WTC11 (cell line): ENCODE measurements around the gene HJURP. TPM values are rescaled to one million over a fixed set of nuclear protein-coding genes. Genes with fewer than 3 reads are reported as not detected.

ENCODE experiments used
- ATAC-seq: fragments of 200-7000 bp; cut with Tn5 transposase; 2 replicates; pipeline ENCODE4 v1.10.0; 2021; ENCODE audit warnings: mild to moderate bottlenecking, moderate library complexity
- CTCF ChIA-PET: fragments of 300-600 bp; sonication (Branson Sonifier 250); formaldehyde crosslinking; loops from one replicate; lab custom pipeline; 2021; ENCODE audit warnings: antibody characterized with exemption; lab: Charles Lee
- POLR2A ChIA-PET: fragments of 350-600 bp; sonication (Branson Sonifier 250); formaldehyde crosslinking; loops from one replicate; lab custom pipeline; 2021; ENCODE audit warnings: antibody characterized with exemption; lab: Charles Lee
- DNase-seq: peaks from one replicate; pipeline ENCODE4 v3.0.0; 2021; ENCODE audit warnings: low spot score
- H3K27ac Mint-ChIP-seq: 2 replicates; pipeline ENCODE4 v1.8.0; 2021; ENCODE audit warnings: mixed read lengths
- H3K27me3 Mint-ChIP-seq: 2 replicates; pipeline ENCODE4 v1.8.0; 2021; ENCODE audit warnings: low read depth, mild to moderate bottlenecking, moderate library complexity, mixed read lengths
- H3K36me3 Mint-ChIP-seq: 2 replicates; pipeline ENCODE4 v1.8.0; 2021; ENCODE audit warnings: mixed read lengths
- H3K4me1 Mint-ChIP-seq: 2 replicates; pipeline ENCODE4 v1.8.0; 2022; ENCODE audit warnings: mixed read lengths
- H3K4me3 Mint-ChIP-seq: 2 replicates; pipeline ENCODE4 v1.8.0; 2021; ENCODE audit warnings: mild to moderate bottlenecking, moderate library complexity, mixed read lengths
- H3K9me3 Mint-ChIP-seq: 2 replicates; pipeline ENCODE4 v1.8.0; 2021; ENCODE audit warnings: mixed read lengths
- CTCF ChIP-seq: fragments of 200-600 bp; IDR thresholded peaks from 2 replicates; pipeline ENCODE4 v1.8.0; 2022; ENCODE audit warnings: antibody characterized with exemption
- E2F5 ChIP-seq: sonication (generic); formaldehyde crosslinking; IDR thresholded peaks from 2 replicates; pipeline ENCODE4 v1.8.1; 2022; ENCODE audit warnings: mild to moderate bottlenecking, moderate library complexity, missing genetic modification reagents
- ELF4 ChIP-seq: sonication (generic); formaldehyde crosslinking; IDR thresholded peaks from 2 replicates; pipeline ENCODE4 v1.8.1; 2022; ENCODE audit warnings: low read depth, mild to moderate bottlenecking, moderate library complexity, missing genetic modification reagents
- EMX1 ChIP-seq: fragments of 250-450 bp; sonication (Bioruptor Pico); IDR thresholded peaks from 2 replicates; pipeline ENCODE4 v1.8.0; 2021; ENCODE audit warnings: mild to moderate bottlenecking
- FOXP4 ChIP-seq: sonication (generic); formaldehyde crosslinking; IDR thresholded peaks from 2 replicates; pipeline ENCODE4 v1.8.0; 2022; ENCODE audit warnings: mild to moderate bottlenecking, missing genetic modification reagents
- GABPB1 ChIP-seq: sonication (generic); formaldehyde crosslinking; IDR thresholded peaks from 2 replicates; pipeline ENCODE4 v1.8.1; 2023; ENCODE audit warnings: mild to moderate bottlenecking, missing genetic modification reagents
- GRHL2 ChIP-seq: fragments of 250-450 bp; sonication (Bioruptor Pico); IDR thresholded peaks from 2 replicates; pipeline ENCODE4 v1.8.0; 2022; ENCODE audit warnings: mild to moderate bottlenecking, moderate library complexity; ENCODE audit not compliant: insufficient replicate concordance, severe bottlenecking
- IRF1 ChIP-seq: sonication (generic); formaldehyde crosslinking; IDR thresholded peaks from 2 replicates; pipeline ENCODE4 v1.8.0; 2023; ENCODE audit warnings: missing genetic modification reagents
- MLX ChIP-seq: sonication (generic); formaldehyde crosslinking; IDR thresholded peaks from 2 replicates; pipeline ENCODE4 v1.8.1; 2023; ENCODE audit warnings: mild to moderate bottlenecking, missing genetic modification reagents, moderate library complexity
- NR3C1 ChIP-seq: sonication (generic); formaldehyde crosslinking; conservative IDR thresholded peaks from 2 replicates; pipeline ENCODE4 v1.8.1; 2023; ENCODE audit warnings: low read depth, mild to moderate bottlenecking, missing genetic modification reagents
- TCF7 ChIP-seq: sonication (generic); formaldehyde crosslinking; IDR thresholded peaks from 2 replicates; pipeline ENCODE4 v1.8.0; 2022; ENCODE audit warnings: mild to moderate bottlenecking, low read depth, missing genetic modification reagents, moderate library complexity
- TEAD1 ChIP-seq: sonication (generic); formaldehyde crosslinking; IDR thresholded peaks from 2 replicates; pipeline ENCODE4 v1.8.0; 2022; ENCODE audit warnings: mild to moderate bottlenecking, missing genetic modification reagents
- ZNF138 ChIP-seq: sonication (generic); formaldehyde crosslinking; conservative IDR thresholded peaks from 2 replicates; pipeline ENCODE4 v1.8.1; 2022; ENCODE audit warnings: mild to moderate bottlenecking, moderate library complexity, missing genetic modification reagents
- ZNF232 ChIP-seq: sonication (generic); formaldehyde crosslinking; IDR thresholded peaks from 2 replicates; pipeline ENCODE4 v1.8.0; 2022; ENCODE audit warnings: mild to moderate bottlenecking, missing genetic modification reagents
- ZNF423 ChIP-seq: fragments of 250-450 bp; sonication (Bioruptor Pico); IDR thresholded peaks from 2 replicates; pipeline ENCODE4 v2.1.2; 2022; ENCODE audit warnings: mild to moderate bottlenecking, moderate library complexity
- ZNF671 ChIP-seq: fragments of 250-450 bp; sonication (Bioruptor Pico); IDR thresholded peaks from 2 replicates; pipeline ENCODE4 v1.8.0; 2021; ENCODE audit warnings: mild to moderate bottlenecking
- total RNA-seq: library from RNA; stranded (reverse); gene quantifications from 3 replicates; pipeline ENCODE4 v1.2.3, GENCODE V29; 2021
- TF ChIP-seq, protein P1 (sequence below): fragments of 250-450 bp; sonication (Bioruptor Pico); IDR thresholded peaks from 2 replicates; pipeline ENCODE4 v1.9.0; 2021; ENCODE audit warnings: moderate library complexity, mild to moderate bottlenecking, inconsistent platforms, borderline replicate concordance
- TF ChIP-seq, protein P2 (sequence below): fragments of 250-450 bp; sonication (Bioruptor Pico); conservative IDR thresholded peaks from 2 replicates; pipeline ENCODE4 v1.9.0; 2021; ENCODE audit warnings: mild to moderate bottlenecking
- TF ChIP-seq, protein P3 (sequence below): sonication (generic); formaldehyde crosslinking; IDR thresholded peaks from 2 replicates; pipeline ENCODE4 v1.8.0; 2022; ENCODE audit warnings: mild to moderate bottlenecking, missing genetic modification reagents

The HJURP gene
- total RNA-seq, 1 experiment from 2014 or later = 83.7 TPM

- no peak for TF ChIP-seq FOXP4 (CRISPR knock-in tag)
- TF ChIP-seq E2F5 (CRISPR knock-in tag) = no peak
- no peak for TF ChIP-seq ELF4 (CRISPR knock-in tag)
- TF ChIP-seq, protein P1, sequence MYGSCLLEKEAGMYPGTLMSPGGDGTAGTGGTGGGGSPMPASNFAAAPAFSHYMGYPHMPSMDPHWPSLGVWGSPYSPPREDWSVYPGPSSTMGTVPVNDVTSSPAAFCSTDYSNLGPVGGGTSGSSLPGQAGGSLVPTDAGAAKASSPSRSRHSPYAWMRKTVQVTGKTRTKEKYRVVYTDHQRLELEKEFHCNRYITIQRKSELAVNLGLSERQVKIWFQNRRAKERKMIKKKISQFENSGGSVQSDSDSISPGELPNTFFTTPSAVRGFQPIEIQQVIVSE = no peak
- TF ChIP-seq IRF1 (CRISPR knock-in tag) = no peak
- no peak for TF ChIP-seq GRHL2 (CRISPR knock-in tag)
- TF ChIP-seq CTCF = no peak
- TF ChIP-seq TCF7 = no peak
- TF ChIP-seq NR3C1 = no peak
- TF ChIP-seq, protein P2, sequence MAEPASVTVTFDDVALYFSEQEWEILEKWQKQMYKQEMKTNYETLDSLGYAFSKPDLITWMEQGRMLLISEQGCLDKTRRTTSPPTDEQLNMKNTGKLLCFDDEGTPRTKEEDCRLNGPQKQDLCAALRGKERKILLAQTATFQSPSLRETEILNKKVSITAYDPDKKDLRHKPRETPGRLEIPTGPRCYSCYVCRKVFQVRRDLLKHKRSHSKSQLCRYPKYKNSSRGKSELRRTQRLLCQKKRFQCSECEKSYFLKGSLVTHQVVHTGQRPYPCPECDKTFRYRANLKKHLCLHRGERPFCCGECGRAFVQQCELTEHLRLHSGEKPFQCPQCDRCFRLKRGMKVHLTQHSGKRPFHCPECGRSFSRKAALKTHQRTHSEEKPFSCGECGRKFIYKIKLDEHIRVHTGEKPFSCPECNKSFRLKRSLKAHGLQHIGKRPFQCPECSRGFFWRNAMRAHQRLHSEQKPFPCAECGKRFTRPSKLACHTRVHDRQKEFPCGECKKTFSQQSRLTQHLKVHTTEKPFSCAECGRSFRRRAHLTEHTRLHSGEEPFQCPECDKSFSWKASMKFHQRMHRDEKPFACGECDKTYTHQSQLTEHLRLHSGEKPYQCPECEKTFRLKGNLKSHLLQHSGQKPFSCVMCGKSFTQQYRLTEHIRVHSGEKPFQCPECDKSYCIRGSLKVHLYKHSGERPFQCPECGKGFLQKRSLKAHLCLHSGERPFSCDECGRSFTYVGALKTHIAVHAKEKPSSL (CRISPR knock-in tag) = no peak
- TF ChIP-seq, all 79 proteins: peak for 0
- Mint-ChIP-seq H3K27ac (no peak overlapping the region), H3K4me3 (peak overlapping the region; percentile 100), H3K27me3 (no peaks in the 10 kb centered on the region), H3K4me1 (peaks cover 35% of the 10 kb centered on the region), H3K36me3 (peaks cover 31% of the 10 kb centered on the region), H3K9me3 (no peaks in the 10 kb centered on the region)
- no peak for ATAC-seq
- CTCF ChIA-PET = no interaction called here
- POLR2A ChIA-PET = no interaction called here
- DNase-seq = no peak
These were observed 1.0 kb upstream of the HJURP start for GRCh38 chr2:233855345-233855744.

- no peak for DNase-seq
These were observed 473 bp downstream of the HJURP start for GRCh38 chr2:233853883-233854240.

GRCh38 chr2:233853353-233853752 lies 982 bp downstream of the HJURP start:
- peak overlapping the region; percentile 100 for H3K4me3 Mint-ChIP-seq
- H3K36me3 Mint-ChIP-seq = peaks cover 51% of the 10 kb centered on the region
- no peak for ATAC-seq
- no peak for DNase-seq
- H3K27ac Mint-ChIP-seq = peak overlapping the region; percentile 18; the same call in 1 of the 2 replicates
- H3K27me3 Mint-ChIP-seq = no peaks in the 10 kb centered on the region
- ChIA-PET CTCF (no interaction called here), POLR2A (no interaction called here)
- H3K9me3 Mint-ChIP-seq = no peaks in the 10 kb centered on the region
- H3K4me1 Mint-ChIP-seq = peaks cover 32% of the 10 kb centered on the region
- TF ChIP-seq ZNF232 (CRISPR knock-in tag) (no peak), EMX1 (no peak), ZNF671 (CRISPR knock-in tag) (no peak), ZNF138 (CRISPR knock-in tag) (no peak), ZNF423 (CRISPR knock-in tag) (no peak), MLX (CRISPR knock-in tag) (no peak)
- TF ChIP-seq, protein P3, sequence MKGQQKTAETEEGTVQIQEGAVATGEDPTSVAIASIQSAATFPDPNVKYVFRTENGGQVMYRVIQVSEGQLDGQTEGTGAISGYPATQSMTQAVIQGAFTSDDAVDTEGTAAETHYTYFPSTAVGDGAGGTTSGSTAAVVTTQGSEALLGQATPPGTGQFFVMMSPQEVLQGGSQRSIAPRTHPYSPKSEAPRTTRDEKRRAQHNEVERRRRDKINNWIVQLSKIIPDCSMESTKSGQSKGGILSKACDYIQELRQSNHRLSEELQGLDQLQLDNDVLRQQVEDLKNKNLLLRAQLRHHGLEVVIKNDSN = no peak

More at GRCh38 chr2:233853883-233854240, 473 bp downstream of the HJURP start:
- H3K27ac Mint-ChIP-seq = no peak overlapping the region
- no peaks in the 10 kb centered on the region for H3K27me3 Mint-ChIP-seq
- peak overlapping the region; percentile 100 for H3K4me3 Mint-ChIP-seq
- no peak for ATAC-seq
- ChIA-PET CTCF (no interaction called here), POLR2A (no interaction called here)
- no peak for TF ChIP-seq IRF1 (CRISPR knock-in tag)
- TF ChIP-seq TEAD1 (CRISPR knock-in tag) = peak; percentile 4; the same call in 1 of the 2 replicates
- TF ChIP-seq GABPB1 (CRISPR knock-in tag) = no peak
- no peaks in the 10 kb centered on the region for H3K9me3 Mint-ChIP-seq
- H3K36me3 Mint-ChIP-seq = peaks cover 46% of the 10 kb centered on the region
- peaks cover 32% of the 10 kb centered on the region for H3K4me1 Mint-ChIP-seq
